ENCODE measurements around the gene LIG1.

The LIG1 gene

GRCh38 chr19:48181505-48181904 lies 11.4 kb upstream of the LIG1 start:
- no peak overlapping the region for H3K27ac ChIP-seq
- TF ChIP-seq, protein P1, sequence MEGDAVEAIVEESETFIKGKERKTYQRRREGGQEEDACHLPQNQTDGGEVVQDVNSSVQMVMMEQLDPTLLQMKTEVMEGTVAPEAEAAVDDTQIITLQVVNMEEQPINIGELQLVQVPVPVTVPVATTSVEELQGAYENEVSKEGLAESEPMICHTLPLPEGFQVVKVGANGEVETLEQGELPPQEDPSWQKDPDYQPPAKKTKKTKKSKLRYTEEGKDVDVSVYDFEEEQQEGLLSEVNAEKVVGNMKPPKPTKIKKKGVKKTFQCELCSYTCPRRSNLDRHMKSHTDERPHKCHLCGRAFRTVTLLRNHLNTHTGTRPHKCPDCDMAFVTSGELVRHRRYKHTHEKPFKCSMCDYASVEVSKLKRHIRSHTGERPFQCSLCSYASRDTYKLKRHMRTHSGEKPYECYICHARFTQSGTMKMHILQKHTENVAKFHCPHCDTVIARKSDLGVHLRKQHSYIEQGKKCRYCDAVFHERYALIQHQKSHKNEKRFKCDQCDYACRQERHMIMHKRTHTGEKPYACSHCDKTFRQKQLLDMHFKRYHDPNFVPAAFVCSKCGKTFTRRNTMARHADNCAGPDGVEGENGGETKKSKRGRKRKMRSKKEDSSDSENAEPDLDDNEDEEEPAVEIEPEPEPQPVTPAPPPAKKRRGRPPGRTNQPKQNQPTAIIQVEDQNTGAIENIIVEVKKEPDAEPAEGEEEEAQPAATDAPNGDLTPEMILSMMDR (conservative IDR thresholded peaks at IDR 0.05) = no peak

DNA sequence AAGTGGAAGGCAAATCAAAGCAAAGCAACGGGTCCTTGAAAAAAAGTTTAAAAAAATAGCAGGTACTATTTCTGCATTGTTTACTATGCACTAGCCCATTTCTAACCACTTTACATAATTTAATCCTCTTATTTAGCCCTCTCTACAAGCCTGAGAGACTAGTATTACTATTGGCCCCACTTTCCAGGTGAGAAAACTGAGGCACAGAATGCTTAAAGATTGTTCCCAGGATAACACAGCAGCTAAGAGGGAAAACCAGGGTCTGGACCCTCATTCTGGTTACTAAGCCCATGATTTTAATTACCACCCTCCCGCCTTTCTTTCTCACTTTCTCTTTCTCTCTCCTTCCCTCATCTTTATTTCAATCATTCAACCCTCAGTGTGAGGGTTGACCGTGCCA lies 6.1 kb upstream of the LIG1 start:
- TF ChIP-seq, protein P1 (conservative IDR thresholded peaks at IDR 0.05) = no peak
- H3K27ac ChIP-seq = no peak overlapping the region

- no peak overlapping the region for H3K27ac ChIP-seq
- TF ChIP-seq, protein P1 (conservative IDR thresholded peaks at IDR 0.05) = no peak
These were observed 5.4 kb upstream of the LIG1 start for GRCh38 chr19:48175578-48175977.

- TF ChIP-seq, protein P1 (conservative IDR thresholded peaks at IDR 0.05) = no peak
- no peak overlapping the region for H3K27ac ChIP-seq
These were observed 4.4 kb upstream of the LIG1 start for GRCh38 chr19:48174445-48175030.

GRCh38 chr19:48171710-48172109 lies 1.6 kb upstream of the LIG1 start:
- TF ChIP-seq, protein P1 (conservative IDR thresholded peaks at IDR 0.05) = no peak
- H3K27ac ChIP-seq = peak overlapping the region; percentile 96; the same call in 1 of the 2 replicates

GRCh38 chr19:48170817-48171347 lies 738 bp upstream of the LIG1 start:
- TF ChIP-seq, protein P1 (conservative IDR thresholded peaks at IDR 0.05) = no peak
- peak overlapping the region; percentile 96 for H3K27ac ChIP-seq

DNA sequence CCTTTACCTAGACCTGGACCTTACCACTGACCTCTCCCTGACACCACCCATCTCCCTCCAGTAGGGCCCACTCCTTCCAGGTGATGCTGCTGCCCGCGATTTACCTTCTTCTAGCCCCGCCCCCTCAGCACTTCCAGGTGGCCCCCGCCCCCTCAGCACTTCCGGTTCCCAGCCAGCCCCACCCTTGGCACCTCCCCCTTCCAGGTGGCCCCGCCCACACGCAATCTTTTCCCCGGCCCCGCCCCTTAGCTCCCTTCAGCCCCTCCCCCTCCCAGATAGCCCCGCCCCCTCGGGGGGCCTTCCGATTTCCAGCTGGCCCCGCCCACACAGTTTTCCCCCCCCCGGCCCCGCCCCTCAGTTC lies 586 bp downstream of the LIG1 start:
- TF ChIP-seq, protein P1 (conservative IDR thresholded peaks at IDR 0.05) = no peak
- peak overlapping the region; percentile 96 for H3K27ac ChIP-seq

Data from VCaP (cell line).